ENCODE data around the gene ELF4. TPM values are rescaled to one million over a fixed set of nuclear protein-coding genes. Genes with fewer than 3 reads are reported as not detected.

Gene ELF4
- total and polyA plus RNA-seq, 10 of the 15 experiments (the other 5 are each of a cell fraction or from before 2014, with no cell fraction given): 4.0 to 36.7 (median 22.6) TPM

- in situ Hi-C loops (cut with MboI) (no loop called here), intact Hi-C loops (cut with micrococcal nuclease; ENCODE audit: unreplicated experiment) (no loop called here)
- no peaks in the 10 kb centered on the region for H3K79me2 ChIP-seq (ENCODE audit: control insufficient read depth, insufficient read depth, low read length)
- ATAC-seq: no peak
- no TSS peak for BruUV-seq (replicated peaks)
- no peaks in the 10 kb centered on the region for H3K27me3 ChIP-seq (replicated peaks in 1 of 2; ENCODE audit: control insufficient read depth in 2 of 2, insufficient read depth in 2 of 2, low read length in 1 of 2)
- RAD21 ChIA-PET (ENCODE audit: unreplicated experiment): no interaction called here
- H3K36me3 ChIP-seq (ENCODE audit: control insufficient read depth in 2 of 2, insufficient read depth in 2 of 2, low read length in 1 of 2): no peaks in the 10 kb centered on the region; a peak in 2 of 4 replicates
- H3K4me2 ChIP-seq (ENCODE audit: control insufficient read depth, insufficient read depth): no peak overlapping the region
- no peak overlapping the region for H3K9ac ChIP-seq (ENCODE audit: control insufficient read depth, insufficient read depth, low read length)
- no peak overlapping the region for H3K27ac ChIP-seq (ENCODE audit: control insufficient read depth, insufficient read depth)
- TF ChIP-seq CEBPZ (IDR thresholded peaks at IDR 0.05; ENCODE audit: low read depth, low read length): no peak
- TF ChIP-seq ZNF622 (IDR thresholded peaks at IDR 0.05): no peak
- no peak for TF ChIP-seq POLR2A (IDR thresholded peaks at IDR 0.05; ENCODE audit: low read depth, low read length)
- TF ChIP-seq SREBF2 (IDR thresholded peaks at IDR 0.05; ENCODE audit: low read length): no peak
- TF ChIP-seq SUZ12 (IDR thresholded peaks at IDR 0.05; ENCODE audit: unreplicated experiment): no peak
- TF ChIP-seq HDAC2 (IDR thresholded peaks at IDR 0.05): no peak
- TF ChIP-seq ZNF384 (IDR thresholded peaks at IDR 0.05; ENCODE audit: borderline replicate concordance, low read depth, low read length): no peak
- no peak for TF ChIP-seq RCOR1 (conservative IDR thresholded peaks at IDR 0.05; ENCODE audit: low read depth, low read length)
- no peak for TF ChIP-seq SPI1 (IDR thresholded peaks at IDR 0.05; ENCODE audit: borderline replicate concordance, insufficient read depth, low read depth, low read length)
- DNase-seq (ENCODE audit: low read depth, low spot score): no peak
- POLR2A ChIA-PET: no interaction called here
- SMC1A ChIA-PET (ENCODE audit: uncharacterized antibody, unreplicated experiment): interaction anchor here (1.0 to 1.5 kb wide), 3 partner anchors 9 to 15 kb away, joined by 3 to 5 read pairs (median 4); no protein-coding TSS in a partner anchor
- CTCF ChIA-PET: interaction anchor here (1.3 to 5.1 kb wide), 2 partner anchors 47 to 65 kb away, joined by 6 to 28 read pairs; no protein-coding TSS in a partner anchor
- H3K4me3 ChIP-seq: no peak overlapping the region
- H3K9me3 ChIP-seq (replicated peaks; ENCODE audit: control insufficient read depth, insufficient read depth, low read length): no peaks in the 10 kb centered on the region
- H3K4me1 ChIP-seq (ENCODE audit: control insufficient read depth, insufficient read depth, low read length): no peaks in the 10 kb centered on the region
- no peaks in the 10 kb centered on the region for H4K20me1 ChIP-seq (ENCODE audit: control insufficient read depth, insufficient read depth)
- no peak overlapping the region for H2AFZ ChIP-seq (ENCODE audit: control insufficient read depth, low read depth, low read length)
- 59% methylated on average over 4 of the region's 4 CpGs for WGBS (ENCODE audit: insufficient coverage, insufficient replicate concordance, low lambda C conversion rate, missing lambda C conversion rate)
- FAIRE-seq: no peak
Observed at GRCh38 chrX:130145123-130145522, 34.8 kb upstream of the ELF4 start.

Measured in GM12878 (cell line).